Type B pancreatic cell (in vitro differentiated cells): ENCODE measurements around the gene ANKRD39. TPM values are rescaled to one million over a fixed set of nuclear protein-coding genes. Genes with fewer than 3 reads are reported as not detected.

ENCODE experiments used
- DNase-seq: peaks from one replicate; pipeline ENCODE4 v3.0.0; 2021; ENCODE audit warnings: mixed read lengths; ENCODE audit not compliant: unreplicated experiment; ENCODE audit errors: extremely low spot score
- H3K27ac Mint-ChIP-seq: 2 replicates; pipeline ENCODE4 v1.8.0; 2021; ENCODE audit warnings: mild to moderate bottlenecking, mixed read lengths
- H3K27me3 Mint-ChIP-seq: 2 replicates; pipeline ENCODE4 v1.8.0; 2021; ENCODE audit warnings: mixed read lengths
- H3K36me3 Mint-ChIP-seq: 2 replicates; pipeline ENCODE4 v1.8.0; 2021; ENCODE audit warnings: mixed read lengths
- H3K4me1 Mint-ChIP-seq: one replicate; pipeline ENCODE4 v1.8.0; 2021; ENCODE audit warnings: mixed read lengths; ENCODE audit not compliant: unreplicated experiment
- H3K4me3 Mint-ChIP-seq: 2 replicates; pipeline ENCODE4 v1.8.0; 2021; ENCODE audit warnings: mild to moderate bottlenecking, mixed read lengths
- H3K9me3 Mint-ChIP-seq: 2 replicates; pipeline ENCODE4 v1.8.0; 2021; ENCODE audit warnings: mixed read lengths
- CTCF ChIP-seq: fragments of 200-600 bp; sonication (generic); conservative IDR thresholded peaks from 2 replicates; pipeline ENCODE4 v1.5.0; 2021; ENCODE audit warnings: antibody characterized with exemption, mild to moderate bottlenecking
- total RNA-seq: library from RNA; stranded (reverse); gene quantifications from 2 replicates; pipeline ENCODE4 v1.2.1, GENCODE V29; 2021; ENCODE audit warnings: low replicate concordance

Gene ANKRD39
- total RNA-seq, 1 donor from 2014 or later = 16.6 TPM

DNA sequence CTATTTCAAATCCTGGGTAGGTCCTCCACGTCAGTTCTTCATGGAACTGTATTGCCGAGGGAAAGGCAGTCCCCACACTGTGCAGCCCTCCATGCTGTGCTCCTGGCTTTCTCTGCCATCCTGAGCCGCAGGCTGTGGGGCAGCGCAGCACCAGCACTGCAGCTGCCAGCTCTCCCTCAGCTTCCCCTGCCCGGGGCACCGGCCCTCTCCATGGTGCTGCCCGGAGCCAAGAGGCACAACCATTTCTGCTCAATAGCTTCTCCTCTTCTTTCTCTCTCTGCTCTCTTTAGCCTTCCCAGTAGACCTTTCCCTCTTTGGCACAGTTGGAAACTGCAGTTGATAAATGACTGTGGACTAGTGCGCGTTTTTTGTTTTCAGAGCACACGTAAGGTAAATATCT lies 26.1 kb downstream of the ANKRD39 start:
- peaks cover 18% of the 10 kb centered on the region for H3K36me3 Mint-ChIP-seq
- H3K4me1 Mint-ChIP-seq = peaks cover 27% of the 10 kb centered on the region
- no peak for DNase-seq
- H3K27ac Mint-ChIP-seq = peak overlapping the region; percentile 97
- no peak for TF ChIP-seq CTCF
- H3K27me3 Mint-ChIP-seq = no peaks in the 10 kb centered on the region
- no peaks in the 10 kb centered on the region for H3K9me3 Mint-ChIP-seq
- H3K4me3 Mint-ChIP-seq = no peak overlapping the region

- Mint-ChIP-seq H3K36me3 (peaks cover 18% of the 10 kb centered on the region), H3K27me3 (no peaks in the 10 kb centered on the region), H3K4me3 (no peak overlapping the region), H3K9me3 (no peaks in the 10 kb centered on the region), H3K27ac (no peak overlapping the region), H3K4me1 (peaks cover 27% of the 10 kb centered on the region)
- no peak for DNase-seq
- no peak for TF ChIP-seq CTCF
Observed at GRCh38 chr2:96830044-96830562, 27.7 kb downstream of the ANKRD39 start.

- DNase-seq = no peak
- Mint-ChIP-seq H3K27me3 (no peaks in the 10 kb centered on the region), H3K36me3 (peaks cover 18% of the 10 kb centered on the region)
Observed at GRCh38 chr2:96828874-96829273, 28.9 kb downstream of the ANKRD39 start.

DNA sequence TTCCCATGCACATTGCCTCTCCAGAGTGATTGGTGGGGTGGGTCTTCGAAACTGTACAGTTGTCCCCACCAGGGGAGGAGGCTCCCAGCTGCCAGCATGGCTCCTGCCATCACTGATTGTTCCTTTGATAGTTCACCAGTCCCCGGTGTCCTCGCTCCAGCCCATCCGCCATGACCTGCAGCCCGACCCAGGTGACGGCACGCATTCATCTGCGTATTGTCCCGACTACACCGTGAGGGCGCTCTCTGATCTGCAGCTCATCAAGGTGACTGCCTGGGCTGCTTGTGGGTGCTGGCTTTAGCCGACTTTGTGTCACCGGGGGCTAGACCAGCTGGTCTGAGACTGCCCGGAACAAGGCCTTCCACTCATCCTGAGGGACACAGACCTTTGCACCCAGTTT lies 29.4 kb downstream of the ANKRD39 start:
- Mint-ChIP-seq H3K27me3 (no peaks in the 10 kb centered on the region), H3K4me1 (peaks cover 30% of the 10 kb centered on the region), H3K9me3 (no peaks in the 10 kb centered on the region), H3K27ac (no peak overlapping the region), H3K36me3 (peaks cover 17% of the 10 kb centered on the region), H3K4me3 (no peak overlapping the region)
- no peak for DNase-seq
- TF ChIP-seq CTCF = no peak

More at GRCh38 chr2:96828874-96829273, 28.9 kb downstream of the ANKRD39 start:
- Mint-ChIP-seq H3K4me3 (no peak overlapping the region), H3K4me1 (peaks cover 32% of the 10 kb centered on the region), H3K27ac (no peak overlapping the region), H3K9me3 (no peaks in the 10 kb centered on the region)
- no peak for TF ChIP-seq CTCF

DNA sequence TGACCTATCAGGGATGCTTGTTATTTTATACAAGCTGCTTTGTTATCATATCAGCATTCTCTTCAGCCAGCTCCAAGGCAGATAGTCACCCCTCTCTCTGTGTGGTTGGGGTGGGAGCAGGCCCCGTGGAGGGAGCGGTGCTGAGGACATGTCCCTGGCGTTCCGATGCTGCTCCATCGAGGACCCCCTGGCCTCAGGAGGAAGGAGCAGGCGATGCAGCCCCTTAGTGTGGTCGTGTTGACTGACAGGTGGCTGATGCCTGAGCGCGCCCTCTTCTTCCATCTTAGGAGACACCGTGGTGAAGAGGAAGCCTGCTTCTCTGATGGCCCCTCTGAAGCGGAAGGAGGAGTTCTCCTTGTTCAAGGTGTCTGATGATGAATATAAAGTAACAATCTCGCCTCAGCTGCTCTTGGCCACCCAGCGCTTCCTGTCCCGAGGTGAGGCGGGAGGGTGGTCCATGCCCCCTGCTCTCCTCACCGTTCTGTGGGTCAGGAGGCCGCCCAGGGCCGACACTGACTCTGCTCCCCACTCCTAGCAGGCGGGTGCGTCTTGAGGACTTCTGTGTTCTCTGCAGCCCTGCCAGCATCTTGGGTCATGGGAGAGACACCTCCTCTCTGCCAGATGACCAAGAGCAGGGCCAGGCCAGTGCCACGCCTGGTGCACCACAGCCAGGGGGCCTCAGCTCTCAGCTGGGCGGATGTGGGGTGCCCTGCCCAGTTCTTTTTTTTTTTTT lies 31.1 kb downstream of the ANKRD39 start:
- peaks cover 15% of the 10 kb centered on the region for H3K4me1 Mint-ChIP-seq
- peaks cover 6% of the 10 kb centered on the region for H3K36me3 Mint-ChIP-seq
- no peaks in the 10 kb centered on the region for H3K27me3 Mint-ChIP-seq
- TF ChIP-seq CTCF = no peak
- DNase-seq = no peak
- no peak overlapping the region for H3K27ac Mint-ChIP-seq
- H3K4me3 Mint-ChIP-seq = no peak overlapping the region
- no peaks in the 10 kb centered on the region for H3K9me3 Mint-ChIP-seq
